Activated T-helper 1 cell treated with anti-CD3 and anti-CD28 coated beads, Interleukin-2, amount 50 U/mL, for 16 hours (primary cell): ENCODE measurements around the gene YARS2.
"Not testable (repeated sequence)": the region's sequence is repeated elsewhere in the genome, so short reads cannot be mapped to it uniquely, and the experiment has no call there.

ENCODE experiments used
- DNase-seq, 2 donors: peaks; one replicate each; pipeline ENCODE4 v3.0.0-alpha.2; 2020; ENCODE audit warnings: low read depth in 1 of 2, low spot score in 1 of 2

Gene YARS2

GRCh38 chr12:32754111-32754510, 1.6 kb downstream of the YARS2 start:
- DNase-seq, result no peak

GRCh38 chr12:32753605-32754004, 2.1 kb downstream of the YARS2 start:
- DNase-seq, result no peak

- DNase-seq, result no peak
Observed at GRCh38 chr12:32743264-32743663, 12.4 kb downstream of the YARS2 start.

GRCh38 chr12:32742133-32742532, 13.6 kb downstream of the YARS2 start:
- no peak for DNase-seq

GRCh38 chr12:32739279-32739678, 16.4 kb downstream of the YARS2 start:
- no peak for DNase-seq

- no peak for DNase-seq
Observed at GRCh38 chr12:32737715-32738114, 18.0 kb downstream of the YARS2 start.

GRCh38 chr12:32736445-32736844, 19.3 kb downstream of the YARS2 start:
- no peak for DNase-seq

- no peak for DNase-seq
Observed at GRCh38 chr12:32734952-32735351, 20.7 kb downstream of the YARS2 start.

GRCh38 chr12:32727237-32727636, 28.5 kb downstream of the YARS2 start:
- DNase-seq, result no peak

GRCh38 chr12:32726286-32726685, 29.4 kb downstream of the YARS2 start:
- DNase-seq, result no peak

GRCh38 chr12:32725308-32725707, 30.4 kb downstream of the YARS2 start:
- DNase-seq, result not testable (repeated sequence)

- DNase-seq, result no peak
Observed at GRCh38 chr12:32718926-32719325, 36.8 kb downstream of the YARS2 start.

- no peak for DNase-seq
Observed at GRCh38 chr12:32714772-32715171, 40.9 kb downstream of the YARS2 start.

- DNase-seq, result no peak
Observed at GRCh38 chr12:32708926-32709325, 46.8 kb downstream of the YARS2 start.

GRCh38 chr12:32706335-32707024, 49.2 kb downstream of the YARS2 start:
- no peak for DNase-seq

GRCh38 chr12:32705783-32706182, 49.9 kb downstream of the YARS2 start:
- no peak for DNase-seq

GRCh38 chr12:32702946-32703345, 52.8 kb downstream of the YARS2 start:
- DNase-seq, result no peak

- DNase-seq, result no peak
Observed at GRCh38 chr12:32702473-32702872, 53.2 kb downstream of the YARS2 start.

GRCh38 chr12:32699437-32699836, 56.3 kb downstream of the YARS2 start:
- not testable (repeated sequence) for DNase-seq

- DNase-seq, result no peak
Observed at GRCh38 chr12:32698285-32698684, 57.4 kb downstream of the YARS2 start.

- no peak for DNase-seq
Observed at GRCh38 chr12:32697445-32697844, 58.3 kb downstream of the YARS2 start.
